RWPE1 (cell line): ENCODE measurements around the gene FNIP2.
"Not testable (repeated sequence)": the region's sequence is repeated elsewhere in the genome, so short reads cannot be mapped to it uniquely, and the experiment has no call there.

Experiments
- CTCF ChIA-PET: fragments of 350-600 bp; sonication (Branson Sonifier 250); formaldehyde crosslinking; extraction: SDS; loops from one replicate; lab custom pipeline; 2021; lab: Yijun Ruan, JAX
- POLR2A ChIA-PET: fragments of 400-600 bp; formaldehyde crosslinking; extraction: SDS; loops from one replicate; lab custom pipeline; 2020; ENCODE audit warnings: antibody characterized with exemption; ENCODE audit not compliant: low non-redundant PET; lab: Yijun Ruan, JAX
- DNase-seq: peaks from one replicate; pipeline ENCODE4 v3.0.0; 2012; ENCODE audit warnings: low spot score
- H3K27ac ChIP-seq: fragments of 450-650 bp; 2 replicates; pipeline ENCODE4 v1.5.1; 2017
- TF ChIP-seq, protein P1 (sequence below): fragments of 450-650 bp; conservative IDR thresholded peaks from 2 replicates; pipeline ENCODE4 v1.5.1; 2017; ENCODE audit warnings: low read depth, mild to moderate bottlenecking

The FNIP2 gene

DNA sequence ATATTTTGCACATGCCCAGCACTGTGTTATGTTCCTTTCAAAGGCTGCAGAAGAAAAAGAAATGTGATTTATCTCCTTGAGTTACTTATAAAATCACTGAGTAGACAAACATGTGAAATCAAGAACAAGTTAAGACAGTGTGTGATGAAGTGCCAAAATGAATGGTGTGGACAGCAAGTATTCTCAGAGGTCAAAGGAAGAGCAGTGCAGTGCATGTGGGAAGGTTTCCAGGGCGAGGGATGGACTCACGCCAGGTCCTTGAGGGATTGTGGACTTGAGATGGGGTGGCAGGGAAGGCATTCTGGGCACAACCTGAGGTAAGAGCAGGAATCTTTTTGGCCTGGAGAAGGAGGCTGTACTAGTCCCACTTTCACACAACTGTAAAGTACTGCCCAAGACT lies 115.5 kb downstream of the FNIP2 start:
- POLR2A ChIA-PET = no interaction called here
- TF ChIP-seq, protein P1, sequence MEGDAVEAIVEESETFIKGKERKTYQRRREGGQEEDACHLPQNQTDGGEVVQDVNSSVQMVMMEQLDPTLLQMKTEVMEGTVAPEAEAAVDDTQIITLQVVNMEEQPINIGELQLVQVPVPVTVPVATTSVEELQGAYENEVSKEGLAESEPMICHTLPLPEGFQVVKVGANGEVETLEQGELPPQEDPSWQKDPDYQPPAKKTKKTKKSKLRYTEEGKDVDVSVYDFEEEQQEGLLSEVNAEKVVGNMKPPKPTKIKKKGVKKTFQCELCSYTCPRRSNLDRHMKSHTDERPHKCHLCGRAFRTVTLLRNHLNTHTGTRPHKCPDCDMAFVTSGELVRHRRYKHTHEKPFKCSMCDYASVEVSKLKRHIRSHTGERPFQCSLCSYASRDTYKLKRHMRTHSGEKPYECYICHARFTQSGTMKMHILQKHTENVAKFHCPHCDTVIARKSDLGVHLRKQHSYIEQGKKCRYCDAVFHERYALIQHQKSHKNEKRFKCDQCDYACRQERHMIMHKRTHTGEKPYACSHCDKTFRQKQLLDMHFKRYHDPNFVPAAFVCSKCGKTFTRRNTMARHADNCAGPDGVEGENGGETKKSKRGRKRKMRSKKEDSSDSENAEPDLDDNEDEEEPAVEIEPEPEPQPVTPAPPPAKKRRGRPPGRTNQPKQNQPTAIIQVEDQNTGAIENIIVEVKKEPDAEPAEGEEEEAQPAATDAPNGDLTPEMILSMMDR = no peak
- CTCF ChIA-PET = interaction anchor here (0.6 to 1.2 kb wide), 3 partner anchors 79 to 661 kb away, joined by 3 read pairs; no protein-coding TSS in a partner anchor
- DNase-seq = no peak
- H3K27ac ChIP-seq = no peak overlapping the region; the same call in 1 of the 2 replicates

DNA sequence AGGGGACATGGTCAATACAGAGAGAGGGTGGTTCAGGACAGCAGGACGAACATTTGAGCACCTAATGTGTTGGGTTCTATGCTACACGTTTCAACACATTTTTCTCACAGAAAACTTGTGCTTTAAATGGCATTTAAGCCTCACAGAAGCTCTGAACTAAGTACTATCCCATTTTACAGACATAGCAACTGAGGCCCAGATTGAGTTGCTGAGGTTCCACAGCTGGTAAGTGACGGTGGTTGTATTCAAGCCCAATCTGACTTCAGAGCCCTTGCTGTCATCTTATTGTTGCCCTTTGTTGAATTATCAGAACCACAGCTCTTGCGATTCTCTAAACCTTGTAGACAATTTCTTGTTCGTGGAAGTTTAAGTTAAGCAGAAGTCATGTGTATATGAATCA lies 116.7 kb downstream of the FNIP2 start:
- DNase-seq = no peak
- ChIA-PET POLR2A (no interaction called here), CTCF (interaction anchor here (1.2 kb wide), 1 partner anchor 317 kb away, joined by 3 read pairs; no protein-coding TSS in a partner anchor)
- TF ChIP-seq, protein P1 = no peak
- H3K27ac ChIP-seq = no peak overlapping the region

DNA sequence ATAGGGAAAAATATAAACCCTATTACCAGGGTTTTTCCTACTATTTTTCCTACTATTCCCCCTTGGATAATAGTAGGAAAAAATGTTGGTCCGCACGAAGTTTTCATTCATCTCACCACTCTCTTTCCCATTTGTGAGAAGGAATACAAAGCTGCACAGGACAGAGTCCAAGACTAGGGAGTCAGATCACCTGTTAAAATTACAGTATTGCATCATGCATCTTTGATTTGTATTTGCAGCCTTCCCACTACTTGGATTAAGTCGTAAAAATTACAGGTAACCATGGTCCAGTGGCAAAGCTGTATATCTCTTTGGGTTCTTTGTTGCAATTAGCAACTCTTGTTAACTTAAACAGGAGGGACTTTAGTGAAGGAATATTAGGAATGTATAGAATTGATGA lies 121.5 kb downstream of the FNIP2 start:
- ChIA-PET CTCF (no interaction called here), POLR2A (no interaction called here)
- H3K27ac ChIP-seq = no peak overlapping the region
- TF ChIP-seq, protein P1 = no peak
- no peak for DNase-seq

DNA sequence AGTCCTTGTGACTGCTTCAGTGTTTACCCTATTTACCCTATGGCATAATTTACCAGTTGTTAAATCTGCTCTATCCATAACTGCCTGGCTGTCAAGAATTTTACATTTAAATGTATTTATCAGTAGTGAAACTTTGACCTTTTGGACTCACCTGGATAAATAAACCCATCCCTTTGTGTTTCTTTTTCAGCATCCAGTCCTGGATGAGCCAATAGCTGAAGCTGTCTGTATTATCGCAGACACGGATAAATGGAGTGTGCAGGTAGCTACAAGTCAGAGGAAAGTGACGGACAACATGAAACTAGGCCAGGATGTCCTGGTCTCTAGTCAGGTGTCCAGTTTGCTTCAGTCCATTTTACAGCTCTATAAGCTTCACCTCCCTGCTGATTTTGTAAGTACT lies 122.4 kb downstream of the FNIP2 start:
- no peak for DNase-seq
- no peak overlapping the region for H3K27ac ChIP-seq

DNA sequence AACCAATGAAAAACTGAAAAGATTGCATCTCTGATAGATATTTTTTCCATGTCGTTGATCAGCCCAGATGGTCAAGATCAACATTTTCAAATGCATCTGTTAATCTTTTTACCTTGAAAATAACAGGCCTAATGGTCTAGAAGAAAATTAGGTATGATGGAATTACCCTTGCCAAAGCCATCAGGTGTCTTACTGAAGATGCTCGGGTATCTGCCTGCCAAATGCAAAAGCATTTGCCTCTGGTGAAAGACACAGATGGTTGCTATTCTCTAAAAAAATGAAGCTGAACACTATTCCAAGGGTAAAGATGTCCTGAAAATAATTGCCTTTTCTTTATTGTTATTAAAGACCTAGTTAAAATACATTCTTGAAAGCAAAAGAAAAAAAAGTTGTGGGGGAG lies 126.0 kb downstream of the FNIP2 start:
- no peak overlapping the region for H3K27ac ChIP-seq
- ChIA-PET CTCF (interaction anchor here (1.0 kb wide), 1 partner anchor 300 kb away, joined by 3 read pairs; no protein-coding TSS in a partner anchor), POLR2A (no interaction called here)
- TF ChIP-seq, protein P1 = no peak
- DNase-seq = no peak

More for the DNA sequence above, 122.4 kb downstream of the FNIP2 start:
- POLR2A ChIA-PET = no interaction called here
- CTCF ChIA-PET = no interaction called here
- TF ChIP-seq, protein P1 = no peak

DNA sequence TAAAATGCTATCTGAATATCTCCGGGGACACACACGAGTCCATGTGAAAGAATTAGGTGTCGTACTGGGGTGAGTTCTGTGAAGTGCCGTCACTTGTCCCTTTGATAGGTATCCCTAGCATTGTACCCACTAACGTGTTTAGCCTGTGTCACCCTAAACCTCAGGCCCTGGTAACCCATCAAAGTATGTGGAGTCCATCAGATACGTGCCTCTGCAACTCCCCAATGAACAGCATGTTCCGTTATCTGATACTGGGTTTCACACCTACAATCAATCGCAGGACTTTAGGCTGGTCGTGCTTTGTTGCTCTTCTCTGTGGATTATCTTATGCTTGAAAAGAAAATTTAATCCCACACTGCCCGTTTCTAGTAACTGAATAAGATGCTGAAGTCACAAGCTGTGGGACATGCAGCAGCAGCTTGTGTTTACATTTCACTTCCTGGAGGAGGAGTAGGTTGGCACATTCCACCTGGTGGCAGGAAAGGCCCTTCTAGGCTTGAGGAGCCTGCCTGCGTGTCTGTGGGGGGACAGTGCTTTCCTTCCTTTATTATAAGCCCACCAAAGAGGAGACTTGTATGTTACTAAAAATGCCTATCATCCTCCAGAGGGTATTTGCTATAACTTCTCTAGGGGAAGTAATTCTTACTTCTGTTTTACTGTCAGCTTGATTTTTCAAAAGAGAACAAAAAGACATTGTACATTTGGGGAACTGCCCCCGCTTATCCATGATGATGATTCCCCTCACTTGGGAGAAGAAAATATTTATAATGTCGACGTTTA lies 127.2 kb downstream of the FNIP2 start:
- DNase-seq = peak; percentile 4
- no peak overlapping the region for H3K27ac ChIP-seq
- TF ChIP-seq, protein P1 = no peak
- CTCF ChIA-PET = interaction anchor here (0.5 to 1.0 kb wide), 3 partner anchors 215 to 299 kb away, joined by 3 read pairs; no protein-coding TSS in a partner anchor
- POLR2A ChIA-PET = no interaction called here

DNA sequence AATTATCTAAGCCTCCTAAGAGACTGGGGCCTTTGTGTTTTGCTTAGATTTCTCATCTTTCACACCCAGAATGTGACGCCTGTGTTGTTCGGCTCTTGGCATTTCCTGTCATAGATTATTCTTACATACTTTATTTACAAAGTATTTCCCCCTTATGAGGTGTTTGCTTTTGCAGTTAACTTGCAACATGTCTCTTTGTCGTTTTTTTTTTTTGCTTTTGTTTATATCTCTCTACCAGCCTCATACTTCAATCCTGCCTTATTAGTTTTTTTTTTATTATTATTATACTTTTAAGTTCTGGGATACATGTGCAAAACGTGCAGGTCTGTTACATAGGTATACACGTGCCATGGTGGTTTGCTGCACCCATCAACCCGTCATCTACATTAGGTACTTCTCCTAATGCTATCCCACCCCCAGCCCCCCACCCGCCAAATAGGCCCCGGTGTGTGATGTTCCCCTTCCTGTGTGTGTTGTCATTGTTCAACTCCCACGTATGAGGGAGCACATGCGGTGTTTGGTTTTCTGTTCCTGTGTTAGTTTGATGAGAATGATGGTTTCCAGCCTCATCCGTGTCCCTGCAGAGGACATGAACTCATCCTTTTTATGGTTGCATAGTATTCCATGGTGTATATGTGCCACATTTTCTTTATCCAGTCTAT lies 127.9 kb downstream of the FNIP2 start:
- H3K27ac ChIP-seq, POLR2A ChIA-PET, DNase-seq: not testable (repeated sequence)
- CTCF ChIA-PET = interaction anchor here (0.7 kb wide), 1 partner anchor 215 kb away, joined by 3 read pairs; no protein-coding TSS in a partner anchor

DNA sequence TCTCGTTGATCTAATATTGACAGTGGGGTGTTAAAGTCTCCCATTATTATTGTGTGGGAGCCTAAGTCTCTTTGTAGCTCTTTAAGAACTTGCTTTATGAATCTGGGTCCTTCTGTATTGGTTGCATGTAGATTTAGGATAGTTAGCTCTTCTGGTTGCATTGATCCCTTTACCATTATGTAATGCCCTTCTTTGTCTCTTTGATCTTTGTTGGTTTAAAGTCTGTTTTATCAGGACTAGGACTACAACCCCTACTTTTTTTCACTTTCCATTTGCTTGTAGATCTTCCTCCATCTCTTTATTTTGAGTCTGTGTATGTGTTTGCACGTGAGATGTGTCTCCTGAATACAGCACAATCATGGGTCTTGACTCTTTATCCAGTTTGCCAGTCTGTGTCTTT lies 131.6 kb downstream of the FNIP2 start:
- CTCF ChIA-PET = interaction anchor here (0.7 kb wide), 1 partner anchor 14 kb away, joined by 8 read pairs; no protein-coding TSS in a partner anchor
- H3K27ac ChIP-seq, DNase-seq, POLR2A ChIA-PET: not testable (repeated sequence)

DNA sequence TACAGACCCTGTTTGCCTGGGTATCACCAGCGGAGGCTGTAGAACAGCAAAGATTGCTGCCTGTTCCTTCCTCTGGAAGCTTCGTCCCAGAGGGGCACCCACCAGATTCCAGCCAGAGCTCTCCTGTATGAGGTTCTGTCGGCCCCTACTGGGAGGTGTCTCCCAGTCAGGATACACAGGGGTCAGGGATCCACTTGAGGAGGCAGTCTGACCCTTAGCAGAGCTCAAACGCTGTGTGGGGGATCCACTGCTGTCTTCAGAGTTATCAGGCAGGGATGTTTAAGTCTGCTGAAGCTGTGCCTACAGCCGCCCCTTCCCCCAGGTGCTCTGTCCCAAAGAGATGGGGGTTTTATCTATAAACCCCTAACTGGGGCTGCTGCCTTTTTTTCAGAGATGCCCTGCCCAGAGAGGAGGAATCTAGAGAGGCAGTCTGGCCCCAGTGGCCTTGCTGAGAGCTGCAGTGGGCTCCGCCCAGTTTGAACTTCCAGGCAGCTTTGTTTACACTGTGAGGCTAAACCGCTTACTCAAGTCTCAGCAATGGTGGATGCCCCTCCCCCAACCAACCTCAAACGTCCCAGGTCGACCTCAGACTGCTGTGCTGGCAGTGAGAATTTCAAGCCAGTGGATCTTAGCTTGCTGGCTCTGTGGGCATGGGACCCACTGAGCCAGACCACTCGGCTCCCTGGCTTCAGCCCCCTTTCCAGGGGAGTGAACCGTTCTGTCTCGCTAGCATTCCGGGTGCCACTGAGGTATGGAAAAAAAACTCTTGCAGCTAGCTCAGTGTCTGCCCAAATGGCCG lies 133.7 kb downstream of the FNIP2 start:
- POLR2A ChIA-PET, H3K27ac ChIP-seq: not testable (repeated sequence)
- CTCF ChIA-PET = interaction anchor here (0.6 to 0.7 kb wide), 4 partner anchors 48 to 372 kb away, joined by 4 read pairs; no protein-coding TSS in a partner anchor
- peak; percentile 31 for DNase-seq
